ENCODE measurements around the gene ATP8A1.
"Not testable (repeated sequence)": the region's sequence is repeated elsewhere in the genome, so short reads cannot be mapped to it uniquely, and the experiment has no call there.

The ATP8A1 gene

DNA sequence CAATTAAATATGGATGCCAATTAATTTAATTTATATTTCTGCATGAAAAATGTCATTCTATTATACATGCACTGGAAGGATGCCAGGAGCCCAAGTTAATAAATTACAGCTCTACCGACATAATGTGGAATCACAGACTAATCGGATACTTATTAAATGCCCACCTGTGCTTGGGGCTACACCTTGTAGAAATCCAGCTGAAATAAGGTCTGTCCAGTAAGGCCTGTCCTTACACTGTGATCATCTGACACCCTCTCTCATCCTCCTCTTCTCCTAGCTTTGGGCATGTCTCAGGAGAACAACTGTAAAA is 265.6 kb downstream of the ATP8A1 start:
- no peak for TF ChIP-seq ZNF274 (IDR thresholded peaks at IDR 0.05; ENCODE audit: low read depth, low read length)
- TF ChIP-seq YY1 (IDR thresholded peaks at IDR 0.05; ENCODE audit: insufficient read depth, insufficient read length): no peak
- no peak for TF ChIP-seq SUZ12 (IDR thresholded peaks at IDR 0.05; ENCODE audit: extremely low read depth, insufficient read depth, insufficient read length)
- no peak overlapping the region for H3K4me3 ChIP-seq (ENCODE audit: insufficient read length, low read depth)
- H3K36me3 ChIP-seq (ENCODE audit: insufficient read depth, insufficient read length, low read length): no peaks in the 10 kb centered on the region
- peaks cover 18% of the 10 kb centered on the region for H3K27me3 ChIP-seq (ENCODE audit: insufficient read depth, insufficient read length)
- no peaks in the 10 kb centered on the region for H3K9me3 ChIP-seq (ENCODE audit: insufficient read depth, low read length)
- no peaks in the 10 kb centered on the region for H3K4me1 ChIP-seq (ENCODE audit: insufficient read depth, insufficient read length)
- DNase-seq (ENCODE audit: low read depth, low spot score): no peak
- H3K9ac ChIP-seq (ENCODE audit: insufficient read length, low read depth): no peak overlapping the region

DNA sequence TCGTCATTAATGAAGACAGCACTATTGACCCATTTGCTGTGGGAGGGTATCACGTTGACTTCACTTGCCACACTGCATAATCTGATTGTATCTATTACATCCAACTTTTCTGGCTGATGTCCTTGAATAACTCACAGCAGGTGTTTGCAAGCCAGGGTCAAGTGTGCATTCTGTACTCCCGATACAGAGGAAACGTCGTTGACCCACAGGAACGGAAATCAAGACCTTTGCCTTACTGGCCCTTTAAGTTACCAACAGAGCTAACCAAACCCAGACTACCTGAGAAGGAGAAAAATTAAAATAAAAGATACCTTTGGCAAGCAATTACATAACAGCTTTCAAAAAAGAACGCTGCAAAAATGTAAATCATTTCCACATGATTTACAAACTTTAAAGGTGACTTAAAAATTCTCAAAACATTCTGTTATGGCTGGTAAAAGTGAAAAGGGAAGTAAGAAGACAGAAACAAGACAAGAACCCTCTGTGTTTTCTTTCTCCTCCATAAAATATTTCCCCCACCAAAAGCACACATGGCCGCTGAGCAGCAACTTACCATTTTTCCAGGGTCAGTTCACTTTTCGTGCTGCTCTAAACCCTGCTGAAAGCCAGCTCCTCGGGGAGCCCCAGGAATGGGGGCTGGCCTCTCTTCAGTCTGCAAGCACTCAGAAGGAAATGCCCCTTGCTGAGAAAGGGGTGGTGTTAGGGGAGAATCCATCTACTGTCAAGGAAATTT is 266.1 kb downstream of the ATP8A1 start:
- H3K9ac ChIP-seq (ENCODE audit: insufficient read length, low read depth): no peak overlapping the region
- no peaks in the 10 kb centered on the region for H3K4me1 ChIP-seq (ENCODE audit: insufficient read depth, insufficient read length)
- DNase-seq (ENCODE audit: low read depth, low spot score): no peak

DNA sequence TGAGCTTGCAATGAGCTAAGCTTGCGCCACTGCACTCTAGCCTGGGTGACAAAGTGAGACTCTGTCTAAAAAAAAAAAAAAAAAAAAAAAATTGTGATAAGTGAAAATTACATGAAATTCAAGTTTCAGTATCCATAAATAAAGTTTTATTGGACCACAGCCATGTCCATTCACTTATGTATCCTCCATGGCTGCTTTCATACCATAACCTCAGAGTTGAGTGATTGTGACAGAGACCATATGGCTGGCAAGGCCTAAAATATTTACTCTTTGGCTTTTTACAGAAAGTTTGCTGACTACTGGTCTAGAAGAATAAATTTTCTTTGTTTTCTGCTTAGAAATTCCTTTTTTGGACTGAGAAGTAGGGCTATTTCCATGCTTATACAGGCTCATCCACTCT is 271.4 kb downstream of the ATP8A1 start:
- H3K4me3 ChIP-seq (ENCODE audit: insufficient read length, low read depth): no peak overlapping the region
- no peaks in the 10 kb centered on the region for H3K4me1 ChIP-seq (ENCODE audit: insufficient read depth, insufficient read length)
- no peak for TF ChIP-seq SUZ12 (IDR thresholded peaks at IDR 0.05; ENCODE audit: extremely low read depth, insufficient read depth, insufficient read length)
- no peak for TF ChIP-seq ZNF274 (IDR thresholded peaks at IDR 0.05; ENCODE audit: low read depth, low read length)
- TF ChIP-seq YY1 (IDR thresholded peaks at IDR 0.05; ENCODE audit: insufficient read depth, insufficient read length): no peak

More for the DNA sequence above, 266.1 kb downstream of the ATP8A1 start:
- H3K9me3 ChIP-seq (ENCODE audit: insufficient read depth, low read length): no peaks in the 10 kb centered on the region
- no peak overlapping the region for H3K4me3 ChIP-seq (ENCODE audit: insufficient read length, low read depth)
- peaks cover 13% of the 10 kb centered on the region for H3K27me3 ChIP-seq (ENCODE audit: insufficient read depth, insufficient read length)
- H3K36me3 ChIP-seq (ENCODE audit: insufficient read depth, insufficient read length, low read length): no peaks in the 10 kb centered on the region
- TF ChIP-seq YY1 (IDR thresholded peaks at IDR 0.05; ENCODE audit: insufficient read depth, insufficient read length): no peak
- no peak for TF ChIP-seq SUZ12 (IDR thresholded peaks at IDR 0.05; ENCODE audit: extremely low read depth, insufficient read depth, insufficient read length)
- TF ChIP-seq ZNF274 (IDR thresholded peaks at IDR 0.05; ENCODE audit: low read depth, low read length): no peak

DNA sequence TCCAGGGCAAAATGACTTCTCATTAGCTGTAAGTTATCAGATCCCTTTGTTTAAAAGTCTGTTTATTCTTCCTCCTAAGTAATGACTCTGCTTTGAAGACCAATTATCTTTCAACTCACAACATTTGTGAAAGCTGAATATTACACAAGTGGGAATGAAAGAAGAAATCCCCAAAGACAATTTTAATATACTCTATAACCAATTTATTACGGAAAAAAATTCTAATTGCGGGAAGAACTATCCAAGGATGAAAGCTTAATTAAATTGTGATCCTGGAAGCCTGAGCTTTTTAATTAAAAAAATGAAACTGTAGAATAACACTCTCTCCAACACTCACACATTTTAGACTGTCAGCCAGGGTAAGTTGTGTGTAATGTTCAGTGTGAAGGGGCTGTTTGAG is 275.2 kb downstream of the ATP8A1 start:
- H3K9ac ChIP-seq (ENCODE audit: insufficient read length, low read depth): no peak overlapping the region
- H3K4me3 ChIP-seq (ENCODE audit: insufficient read length, low read depth): no peak overlapping the region
- no peak for DNase-seq (ENCODE audit: low read depth, low spot score)

More for the DNA sequence above, 271.4 kb downstream of the ATP8A1 start:
- DNase-seq (ENCODE audit: low read depth, low spot score): no peak
- H3K27me3 ChIP-seq (ENCODE audit: insufficient read depth, insufficient read length): no peaks in the 10 kb centered on the region
- H3K36me3 ChIP-seq (ENCODE audit: insufficient read depth, insufficient read length, low read length): no peaks in the 10 kb centered on the region
- H3K9ac ChIP-seq (ENCODE audit: insufficient read length, low read depth): no peak overlapping the region
- no peaks in the 10 kb centered on the region for H3K9me3 ChIP-seq (ENCODE audit: insufficient read depth, low read length)

DNA sequence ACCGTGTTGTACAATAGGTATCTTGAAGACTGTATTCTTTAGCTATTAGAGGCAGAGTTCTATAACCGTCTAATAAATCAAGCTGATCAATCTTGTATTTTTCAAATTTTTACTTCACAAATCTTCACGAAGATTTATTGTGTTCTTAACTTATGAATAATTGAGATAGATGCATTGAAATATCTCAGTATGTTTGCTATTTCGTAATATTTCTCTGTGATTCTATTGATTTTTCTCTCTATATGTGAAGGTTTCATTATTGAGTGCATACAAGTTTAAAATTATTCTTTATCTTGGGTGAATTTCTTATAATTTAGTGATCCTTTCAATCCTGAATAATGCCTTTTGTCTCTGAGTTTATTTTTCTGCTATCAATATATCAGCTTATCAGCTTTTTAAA is 279.4 kb downstream of the ATP8A1 start:
- no peak overlapping the region for H3K4me3 ChIP-seq (ENCODE audit: insufficient read length, low read depth)
- H3K9me3 ChIP-seq (ENCODE audit: insufficient read depth, low read length): no peaks in the 10 kb centered on the region
- TF ChIP-seq SUZ12 (IDR thresholded peaks at IDR 0.05; ENCODE audit: extremely low read depth, insufficient read depth, insufficient read length): no peak
- TF ChIP-seq YY1 (IDR thresholded peaks at IDR 0.05; ENCODE audit: insufficient read depth, insufficient read length): no peak
- H3K36me3 ChIP-seq (ENCODE audit: insufficient read depth, insufficient read length, low read length): no peaks in the 10 kb centered on the region
- no peak overlapping the region for H3K9ac ChIP-seq (ENCODE audit: insufficient read length, low read depth)
- no peaks in the 10 kb centered on the region for H3K27me3 ChIP-seq (ENCODE audit: insufficient read depth, insufficient read length)
- DNase-seq (ENCODE audit: low read depth, low spot score): no peak
- no peaks in the 10 kb centered on the region for H3K4me1 ChIP-seq (ENCODE audit: insufficient read depth, insufficient read length)

More for the DNA sequence above, 275.2 kb downstream of the ATP8A1 start:
- TF ChIP-seq ZNF274 (IDR thresholded peaks at IDR 0.05; ENCODE audit: low read depth, low read length): no peak
- no peak for TF ChIP-seq SUZ12 (IDR thresholded peaks at IDR 0.05; ENCODE audit: extremely low read depth, insufficient read depth, insufficient read length)
- TF ChIP-seq YY1 (IDR thresholded peaks at IDR 0.05; ENCODE audit: insufficient read depth, insufficient read length): no peak
- Histone ChIP-seq H3K9me3 (ENCODE audit: insufficient read depth, low read length) (no peaks in the 10 kb centered on the region), H3K36me3 (ENCODE audit: insufficient read depth, insufficient read length, low read length) (no peaks in the 10 kb centered on the region), H3K4me1 (ENCODE audit: insufficient read depth, insufficient read length) (no peaks in the 10 kb centered on the region), H3K27me3 (ENCODE audit: insufficient read depth, insufficient read length) (no peaks in the 10 kb centered on the region)

DNA sequence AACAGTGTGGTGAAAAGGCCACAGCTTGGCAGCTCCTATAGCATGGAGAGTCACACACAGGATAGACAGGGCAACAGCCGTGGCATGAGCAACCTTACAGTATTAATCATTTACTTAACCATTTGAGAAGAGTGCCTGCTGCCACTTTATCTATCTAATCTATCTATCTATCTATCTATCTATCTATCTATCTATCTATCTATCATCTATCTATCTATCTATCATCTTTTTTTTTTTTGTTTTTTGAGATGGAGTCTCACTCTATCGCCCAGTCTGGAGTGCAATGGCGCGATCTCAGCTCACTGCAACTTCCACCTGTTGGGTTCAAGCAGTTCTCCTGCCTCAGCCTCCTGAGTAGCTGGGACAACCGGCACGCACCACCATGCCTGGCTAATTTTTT is 284.6 kb downstream of the ATP8A1 start:
- not testable (repeated sequence) for H3K4me3 ChIP-seq (ENCODE audit: insufficient read length, low read depth); DNase-seq (ENCODE audit: low read depth, low spot score); H3K4me1 ChIP-seq (ENCODE audit: insufficient read depth, insufficient read length); H3K9ac ChIP-seq (ENCODE audit: insufficient read length, low read depth); H3K27me3 ChIP-seq (ENCODE audit: insufficient read depth, insufficient read length); H3K36me3 ChIP-seq (ENCODE audit: insufficient read depth, insufficient read length, low read length); H3K9me3 ChIP-seq (ENCODE audit: insufficient read depth, low read length)

DNA sequence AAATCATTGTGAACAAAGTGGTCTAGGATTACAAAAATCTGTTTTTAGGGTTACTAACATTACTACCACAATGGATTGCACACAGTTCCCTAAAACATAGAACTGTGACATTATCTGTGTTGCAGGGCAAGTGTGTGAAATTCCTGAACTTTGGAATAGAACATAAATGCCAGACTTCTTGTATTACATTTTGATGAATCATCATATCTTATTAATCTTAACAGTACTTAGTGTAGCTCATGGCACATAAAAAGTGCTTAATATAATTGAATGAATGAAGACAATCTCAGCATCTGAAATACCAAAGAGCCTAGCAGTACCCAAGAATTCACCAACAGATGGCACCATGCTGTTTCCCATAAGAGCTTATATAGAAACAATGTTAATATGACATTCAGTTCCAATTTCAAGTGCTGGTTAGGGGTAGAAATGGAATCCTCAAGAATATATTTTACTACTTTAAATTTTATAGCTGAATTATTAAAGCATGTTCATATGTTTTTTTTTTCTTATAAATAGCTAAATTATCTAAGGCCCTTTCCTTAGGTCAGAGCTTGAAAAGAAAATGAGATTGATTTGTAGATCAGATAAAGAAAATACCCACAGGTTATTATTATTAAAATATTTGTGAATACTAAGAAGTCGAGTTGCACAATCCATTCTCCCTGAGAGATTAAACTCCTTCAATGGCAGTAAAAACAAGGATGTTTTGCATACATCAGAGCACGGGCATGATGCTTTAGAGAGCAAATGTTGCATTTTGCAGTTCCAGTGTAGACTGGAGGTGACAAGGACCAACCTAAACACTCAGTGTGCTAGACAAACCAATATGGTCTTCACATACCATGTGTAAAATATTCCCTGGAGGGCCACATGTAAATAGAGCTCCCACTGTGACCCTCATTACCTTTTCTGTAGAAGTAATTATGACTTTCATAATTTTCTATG is 285.3 kb downstream of the ATP8A1 start:
- Histone ChIP-seq H3K4me1 (ENCODE audit: insufficient read depth, insufficient read length) (no peaks in the 10 kb centered on the region), H3K9me3 (ENCODE audit: insufficient read depth, low read length) (no peaks in the 10 kb centered on the region; the same call in 1 of the 2 replicates)

More for the DNA sequence above, 285.3 kb downstream of the ATP8A1 start:
- H3K4me3 ChIP-seq (ENCODE audit: insufficient read length, low read depth): no peak overlapping the region
- no peak overlapping the region for H3K9ac ChIP-seq (ENCODE audit: insufficient read length, low read depth)
- no peak for TF ChIP-seq ZNF274 (IDR thresholded peaks at IDR 0.05; ENCODE audit: low read depth, low read length)
- no peak for TF ChIP-seq YY1 (IDR thresholded peaks at IDR 0.05; ENCODE audit: insufficient read depth, insufficient read length)
- TF ChIP-seq SUZ12 (IDR thresholded peaks at IDR 0.05; ENCODE audit: extremely low read depth, insufficient read depth, insufficient read length): no peak
- H3K36me3 ChIP-seq (ENCODE audit: insufficient read depth, insufficient read length, low read length): no peaks in the 10 kb centered on the region
- H3K27me3 ChIP-seq (ENCODE audit: insufficient read depth, insufficient read length): no peaks in the 10 kb centered on the region
- peak; percentile 18 for DNase-seq (ENCODE audit: low read depth, low spot score)

Data from NT2/D1 (cell line).